ENCODE data around the gene ENAH.
"Not testable (repeated sequence)": the region's sequence is repeated elsewhere in the genome, so short reads cannot be mapped to it uniquely, and the experiment has no call there.

Gene ENAH

GRCh38 chr1:225479341-225479740, 173.6 kb downstream of the ENAH start:
- Mint-ChIP-seq H3K27me3 (ENCODE audit: low read depth) (peaks cover 2% of the 10 kb centered on the region), H3K9me3 (no peaks in the 10 kb centered on the region), H3K27ac (no peak overlapping the region), H3K4me3 (no peak overlapping the region), H3K4me1 (ENCODE audit: low read depth) (peaks cover 22% of the 10 kb centered on the region), H3K36me3 (ENCODE audit: low read depth) (no peaks in the 10 kb centered on the region)
- no peak for DNase-seq (ENCODE audit: low spot score)

DNA sequence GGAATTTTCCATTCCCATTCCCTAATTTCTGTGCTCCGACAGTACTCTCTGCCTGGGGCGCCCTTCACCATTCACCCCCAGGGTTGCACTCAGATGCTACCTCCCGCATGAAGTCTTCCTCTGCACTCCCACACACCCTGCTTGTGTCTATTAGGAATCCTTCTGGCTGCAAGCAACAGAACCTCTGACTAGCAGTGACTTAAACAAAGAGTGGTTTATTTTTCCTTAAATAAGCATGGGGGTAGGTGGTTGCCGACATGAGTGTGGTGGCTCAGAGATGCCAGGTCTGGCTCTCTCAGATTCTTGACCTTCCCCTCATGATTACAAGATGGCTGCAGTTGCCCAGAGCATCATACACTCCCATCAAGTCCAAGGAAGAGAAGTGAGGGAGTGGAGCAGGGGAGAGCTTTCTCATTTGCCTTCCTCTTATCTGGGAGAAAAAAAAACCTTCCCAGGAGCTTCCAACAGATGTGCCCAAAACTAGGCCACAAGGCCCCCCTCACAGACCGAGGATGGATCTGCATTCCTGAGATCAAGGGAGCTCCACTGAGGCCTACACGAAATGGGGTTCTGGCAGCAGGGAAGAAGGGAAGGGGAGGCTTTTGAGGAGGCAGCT, 175.5 kb downstream of the ENAH start:
- peaks cover 28% of the 10 kb centered on the region for H3K4me1 Mint-ChIP-seq (ENCODE audit: low read depth)
- peaks cover 6% of the 10 kb centered on the region for H3K9me3 Mint-ChIP-seq
- no peak overlapping the region for H3K4me3 Mint-ChIP-seq

GRCh38 chr1:225476538-225476988, 176.4 kb downstream of the ENAH start:
- Mint-ChIP-seq H3K9me3 (peaks cover 6% of the 10 kb centered on the region), H3K36me3 (ENCODE audit: low read depth) (peaks cover 1% of the 10 kb centered on the region), H3K27me3 (ENCODE audit: low read depth) (no peaks in the 10 kb centered on the region), H3K4me3 (peak overlapping the region; percentile 24), H3K4me1 (ENCODE audit: low read depth) (peaks cover 28% of the 10 kb centered on the region), H3K27ac (no peak overlapping the region)
- DNase-seq (ENCODE audit: low spot score) = no peak

More for the DNA sequence above, 175.5 kb downstream of the ENAH start:
- peaks cover 1% of the 10 kb centered on the region for H3K36me3 Mint-ChIP-seq (ENCODE audit: low read depth)
- peaks cover 2% of the 10 kb centered on the region for H3K27me3 Mint-ChIP-seq (ENCODE audit: low read depth)
- DNase-seq (ENCODE audit: low spot score) = no peak
- H3K27ac Mint-ChIP-seq = peak overlapping the region; percentile 21

DNA sequence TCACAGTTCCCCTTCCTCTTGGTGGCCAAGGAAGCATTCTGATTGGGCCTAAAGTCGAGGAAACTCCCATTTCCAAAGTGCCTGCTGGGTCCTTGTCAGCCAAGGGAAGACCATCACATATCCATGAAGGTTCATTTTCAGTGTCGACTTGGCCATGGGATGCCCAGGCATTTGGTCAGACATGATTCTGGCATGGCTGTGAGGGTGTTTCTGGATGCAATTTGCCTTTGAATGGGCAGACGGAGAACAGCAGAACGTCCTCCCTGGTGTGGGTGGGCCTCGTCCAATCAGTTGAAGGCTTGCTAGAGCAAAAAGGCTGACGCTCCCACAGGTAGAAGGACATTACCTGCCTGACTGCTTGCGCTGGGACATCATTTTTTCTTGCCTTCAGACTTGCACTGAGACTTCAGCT, 176.8 kb downstream of the ENAH start:
- DNase-seq (ENCODE audit: low spot score) = no peak
- Mint-ChIP-seq H3K4me1 (ENCODE audit: low read depth) (peaks cover 29% of the 10 kb centered on the region), H3K27ac (no peak overlapping the region), H3K36me3 (ENCODE audit: low read depth) (peaks cover 1% of the 10 kb centered on the region), H3K27me3 (ENCODE audit: low read depth) (no peaks in the 10 kb centered on the region), H3K9me3 (peaks cover 6% of the 10 kb centered on the region), H3K4me3 (no peak overlapping the region)

GRCh38 chr1:225474986-225475820, 177.7 kb downstream of the ENAH start:
- peaks cover 31% of the 10 kb centered on the region for H3K4me1 Mint-ChIP-seq (ENCODE audit: low read depth)
- H3K9me3 Mint-ChIP-seq = peaks cover 6% of the 10 kb centered on the region
- peaks cover 1% of the 10 kb centered on the region for H3K36me3 Mint-ChIP-seq (ENCODE audit: low read depth)
- H3K27me3 Mint-ChIP-seq (ENCODE audit: low read depth) = no peaks in the 10 kb centered on the region
- H3K27ac Mint-ChIP-seq = no peak overlapping the region
- DNase-seq (ENCODE audit: low spot score) = peak; percentile 70
- no peak overlapping the region for H3K4me3 Mint-ChIP-seq

DNA sequence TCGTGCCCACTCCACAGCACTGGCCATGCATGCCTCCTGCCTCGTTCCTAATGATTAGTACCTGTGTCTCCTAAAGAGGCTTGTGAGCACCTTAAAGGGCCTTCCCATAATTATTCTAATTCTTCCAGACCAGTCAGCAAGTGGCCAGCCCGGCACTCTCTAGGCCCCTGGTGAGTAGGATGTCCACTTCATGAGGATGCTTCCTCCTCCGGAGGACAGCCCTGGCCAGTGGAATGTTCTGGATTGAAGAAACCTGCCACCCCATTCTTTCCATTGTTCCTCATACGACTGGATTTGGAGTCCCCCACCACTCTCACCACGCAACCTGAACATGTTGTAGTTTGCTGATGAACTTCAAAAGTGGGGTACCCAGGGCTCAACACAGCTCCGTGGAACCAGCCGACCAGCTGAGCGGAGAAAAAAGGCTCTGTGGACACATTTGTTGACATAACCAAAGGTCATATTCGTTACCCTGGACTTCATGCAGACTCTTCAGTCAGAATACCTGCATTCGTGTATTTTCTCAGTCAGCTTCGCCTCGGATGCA, 178.4 kb downstream of the ENAH start:
- Mint-ChIP-seq H3K27me3 (ENCODE audit: low read depth) (no peaks in the 10 kb centered on the region), H3K9me3 (peaks cover 6% of the 10 kb centered on the region), H3K27ac (no peak overlapping the region), H3K4me1 (ENCODE audit: low read depth) (peaks cover 31% of the 10 kb centered on the region), H3K36me3 (ENCODE audit: low read depth) (peaks cover 1% of the 10 kb centered on the region), H3K4me3 (no peak overlapping the region)
- DNase-seq (ENCODE audit: low spot score) = no peak

DNA sequence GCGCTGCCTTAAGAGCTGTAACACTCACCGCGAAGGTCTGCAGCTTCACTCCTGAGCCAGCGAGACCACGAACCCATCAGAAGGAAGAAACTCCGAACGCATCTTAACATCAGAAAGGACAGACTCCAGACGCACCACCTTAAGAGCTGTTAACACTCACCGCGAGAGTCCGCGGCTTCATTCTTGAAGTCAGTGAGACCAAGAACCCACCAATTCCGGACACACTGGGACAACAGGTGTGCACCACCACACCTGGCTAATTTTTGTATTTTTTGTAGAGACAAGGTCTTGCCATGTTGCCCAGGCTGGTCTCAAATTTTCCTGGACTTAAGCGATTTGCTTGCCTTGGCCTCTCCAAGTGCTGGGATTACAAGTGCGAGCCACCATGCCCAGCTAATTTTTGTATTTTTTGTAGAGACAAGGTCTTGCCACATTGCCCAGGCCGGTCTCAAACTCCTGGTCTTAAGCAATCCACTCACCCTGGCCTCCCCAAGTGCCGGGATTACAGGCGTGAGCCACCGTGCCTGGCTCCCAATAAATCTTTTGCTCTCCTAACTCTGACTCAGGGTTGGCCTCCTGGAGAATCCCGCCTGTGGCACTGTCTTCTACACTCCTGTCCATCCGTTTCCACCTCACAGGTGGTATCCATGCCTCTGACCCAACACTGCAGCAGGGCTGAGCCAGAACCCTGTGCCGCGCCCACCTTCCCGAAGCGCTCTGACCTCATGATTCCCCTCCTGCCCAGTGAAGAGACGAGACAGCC, 179.1 kb downstream of the ENAH start:
- not testable (repeated sequence) for DNase-seq (ENCODE audit: low spot score); H3K27me3 Mint-ChIP-seq (ENCODE audit: low read depth); H3K36me3 Mint-ChIP-seq (ENCODE audit: low read depth); H3K4me3 Mint-ChIP-seq; H3K9me3 Mint-ChIP-seq
- peak overlapping the region; percentile 64 for H3K27ac Mint-ChIP-seq
- H3K4me1 Mint-ChIP-seq (ENCODE audit: low read depth) = peaks cover 35% of the 10 kb centered on the region

DNA sequence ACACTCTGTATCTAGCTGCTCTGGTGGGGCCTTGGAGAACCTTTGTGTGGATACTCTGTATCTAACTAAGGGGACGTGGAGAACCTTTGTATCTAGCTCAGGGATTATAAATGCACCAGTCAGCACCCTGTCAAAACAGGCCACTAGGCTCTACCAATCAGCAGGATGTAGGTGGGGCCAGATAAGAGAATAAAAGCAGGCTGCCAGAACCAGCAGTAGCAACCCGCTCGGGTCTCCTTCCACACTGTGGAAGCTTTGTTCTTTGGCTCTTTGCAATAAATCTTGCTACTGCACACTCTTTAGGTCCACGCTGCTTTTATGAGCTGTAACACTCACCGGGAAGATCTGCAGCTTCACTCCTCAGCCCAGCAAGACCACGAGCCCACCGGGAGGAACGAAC, 179.7 kb downstream of the ENAH start:
- Mint-ChIP-seq H3K4me1 (ENCODE audit: low read depth) (peaks cover 41% of the 10 kb centered on the region), H3K27ac (peak overlapping the region; percentile 64)
- H3K4me3 Mint-ChIP-seq; H3K27me3 Mint-ChIP-seq (ENCODE audit: low read depth); H3K9me3 Mint-ChIP-seq; DNase-seq (ENCODE audit: low spot score); H3K36me3 Mint-ChIP-seq (ENCODE audit: low read depth): not testable (repeated sequence)

DNA sequence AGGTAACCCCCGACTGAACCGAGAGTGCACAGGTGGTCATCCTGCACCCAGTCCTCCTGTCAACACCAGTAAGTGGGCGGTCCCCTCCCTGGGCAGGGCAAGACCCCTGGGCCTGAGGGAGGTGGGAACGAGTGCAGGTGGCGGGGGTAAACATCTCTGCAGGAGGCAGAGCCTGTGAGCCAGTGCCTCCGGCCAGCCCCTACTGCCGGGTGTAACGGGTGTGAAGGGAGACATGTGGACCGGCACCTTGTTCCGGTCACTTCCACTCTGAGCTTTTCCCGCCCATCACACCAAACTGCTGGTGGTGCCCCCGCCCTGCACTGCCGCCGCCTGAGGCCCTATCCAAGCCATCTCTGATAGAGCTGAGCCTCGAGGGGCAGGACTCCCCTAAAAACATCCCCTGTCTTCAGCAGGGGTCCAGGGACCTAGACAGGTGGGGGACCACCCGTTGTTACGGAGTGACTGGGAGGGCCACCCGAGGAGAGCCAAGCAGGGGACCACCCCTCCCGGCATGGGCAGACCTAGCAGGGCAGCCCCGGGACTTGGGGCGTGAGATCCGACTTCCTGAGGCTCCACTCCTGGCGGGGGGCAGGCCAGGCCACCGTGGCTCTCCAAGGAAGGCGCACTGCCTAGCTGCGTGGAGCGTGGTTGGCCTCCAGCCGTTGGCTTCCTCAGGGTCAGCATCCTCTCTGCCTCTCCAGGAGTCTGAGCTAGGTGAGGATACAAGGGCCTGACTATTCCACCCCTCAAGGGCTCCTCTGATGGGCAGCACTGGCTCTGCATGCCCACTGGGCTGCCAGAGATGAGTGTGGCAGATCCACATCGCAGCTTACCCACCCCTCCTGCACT, 181.2 kb downstream of the ENAH start:
- H3K36me3 Mint-ChIP-seq (ENCODE audit: low read depth) = peaks cover 1% of the 10 kb centered on the region
- no peak overlapping the region for H3K27ac Mint-ChIP-seq
- no peak for DNase-seq (ENCODE audit: low spot score)
- H3K4me1 Mint-ChIP-seq (ENCODE audit: low read depth) = peaks cover 32% of the 10 kb centered on the region
- peaks cover 6% of the 10 kb centered on the region for H3K9me3 Mint-ChIP-seq
- no peak overlapping the region for H3K4me3 Mint-ChIP-seq
- H3K27me3 Mint-ChIP-seq (ENCODE audit: low read depth) = no peaks in the 10 kb centered on the region

DNA sequence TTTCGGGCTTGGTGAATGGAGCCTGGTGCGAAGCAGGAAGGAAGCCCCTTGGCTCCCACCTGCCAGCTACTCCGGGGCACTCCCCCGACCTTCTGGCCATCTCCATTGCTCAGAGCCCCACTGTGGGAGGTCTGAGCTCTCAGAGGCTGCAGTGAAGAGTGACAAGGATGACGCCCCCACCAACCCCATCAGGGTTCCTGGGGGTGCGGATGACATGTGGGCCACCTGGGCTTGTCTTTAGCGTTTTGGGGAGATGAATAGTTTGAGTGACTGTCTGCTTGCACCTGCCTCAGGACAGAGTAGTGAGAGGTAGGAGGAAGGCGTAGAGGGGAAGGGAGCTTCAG, 181.8 kb downstream of the ENAH start:
- H3K27ac Mint-ChIP-seq = no peak overlapping the region
- peaks cover 6% of the 10 kb centered on the region for H3K9me3 Mint-ChIP-seq
- peaks cover 29% of the 10 kb centered on the region for H3K4me1 Mint-ChIP-seq (ENCODE audit: low read depth)
- no peaks in the 10 kb centered on the region for H3K27me3 Mint-ChIP-seq (ENCODE audit: low read depth)
- no peak for DNase-seq (ENCODE audit: low spot score)
- H3K4me3 Mint-ChIP-seq = no peak overlapping the region
- H3K36me3 Mint-ChIP-seq (ENCODE audit: low read depth) = peaks cover 1% of the 10 kb centered on the region

DNA sequence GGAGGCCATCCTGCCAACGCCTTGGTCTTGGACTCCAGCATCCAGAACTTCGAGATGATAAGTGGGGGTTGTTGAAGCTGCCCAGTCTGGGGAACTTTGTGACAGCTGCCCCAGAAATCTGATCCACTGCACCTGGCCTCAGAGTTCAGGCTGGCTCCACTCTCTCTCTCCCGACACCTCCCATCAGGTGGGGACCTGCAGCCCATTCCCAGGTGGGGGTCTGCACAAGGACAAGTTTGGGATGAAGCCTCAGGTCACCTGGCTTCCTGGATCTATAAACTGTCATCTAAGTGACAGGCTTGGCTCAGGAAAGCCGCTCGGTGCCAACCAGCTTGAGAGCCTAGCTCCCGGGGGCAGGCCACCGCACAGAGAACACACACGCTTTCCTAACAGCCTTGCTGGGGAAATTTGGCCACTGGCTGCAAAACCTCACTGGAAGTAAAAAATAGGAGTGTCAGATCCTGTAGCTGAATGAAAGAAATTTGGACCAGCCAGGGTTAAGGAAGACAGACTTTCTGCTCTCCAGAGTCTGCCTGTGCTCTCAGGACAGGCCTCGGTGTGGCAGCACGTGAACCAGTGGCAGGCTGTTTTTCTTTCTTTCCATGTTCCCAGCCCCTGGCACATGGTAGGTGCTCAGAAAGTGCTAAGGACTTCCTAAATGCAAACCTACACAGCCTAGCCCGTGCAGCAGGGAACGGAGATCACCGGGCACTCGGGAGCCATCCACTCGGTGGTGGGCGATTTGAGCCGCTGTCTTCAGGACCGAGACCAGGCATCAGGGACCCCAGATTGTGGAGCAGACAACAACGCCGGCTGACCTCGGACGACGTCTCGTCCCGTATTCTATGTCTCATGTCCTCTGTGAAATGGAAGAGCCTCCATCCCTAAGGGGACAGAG, 182.5 kb downstream of the ENAH start:
- H3K36me3 Mint-ChIP-seq (ENCODE audit: low read depth) = peaks cover 1% of the 10 kb centered on the region
- H3K27ac Mint-ChIP-seq = no peak overlapping the region
- peaks cover 6% of the 10 kb centered on the region for H3K9me3 Mint-ChIP-seq
- DNase-seq (ENCODE audit: low spot score) = no peak
- H3K4me1 Mint-ChIP-seq (ENCODE audit: low read depth) = peaks cover 31% of the 10 kb centered on the region
- no peaks in the 10 kb centered on the region for H3K27me3 Mint-ChIP-seq (ENCODE audit: low read depth)
- H3K4me3 Mint-ChIP-seq = no peak overlapping the region

DNA sequence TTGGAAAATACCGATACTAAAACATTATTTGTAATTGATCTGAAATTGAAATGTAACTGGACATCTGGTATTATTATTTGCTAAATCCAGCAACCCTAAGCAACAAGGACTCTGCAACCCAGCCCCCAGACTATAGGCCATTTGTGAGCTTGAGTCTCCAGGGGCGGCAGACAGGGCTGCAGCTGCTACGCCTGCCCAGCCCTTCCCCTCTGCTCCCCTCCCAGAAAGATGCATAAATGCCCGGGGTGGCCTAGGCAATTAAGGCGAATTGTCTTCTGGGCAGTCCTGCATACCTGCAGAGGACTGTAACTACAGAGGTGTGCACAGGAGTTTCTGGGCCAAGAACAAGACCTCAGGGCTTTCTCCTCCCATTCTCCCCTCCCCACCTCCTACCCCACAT, 183.9 kb downstream of the ENAH start:
- H3K4me1 Mint-ChIP-seq (ENCODE audit: low read depth) = peaks cover 41% of the 10 kb centered on the region
- H3K9me3 Mint-ChIP-seq = peaks cover 6% of the 10 kb centered on the region
- H3K36me3 Mint-ChIP-seq (ENCODE audit: low read depth) = peaks cover 1% of the 10 kb centered on the region
- H3K27me3 Mint-ChIP-seq (ENCODE audit: low read depth) = no peaks in the 10 kb centered on the region
- no peak for DNase-seq (ENCODE audit: low spot score)
- H3K27ac Mint-ChIP-seq = peak overlapping the region; percentile 97
- peak overlapping the region; percentile 95 for H3K4me3 Mint-ChIP-seq
